Large intestine (tissue), 3 donors: ENCODE results near the gene KCND2. TPM values are rescaled to one million over a fixed set of nuclear protein-coding genes. Genes with fewer than 3 reads are reported as not detected.
A peak's percentile ranks its signal among the peaks of the same experiment; 100 is the strongest.

ENCODE experiments used
- DNase-seq, 2 donors: peaks; one replicate each; pipeline versions ENCODE4 v3.0.0 to v3.0.0-alpha.2; 2013
- H3K27ac ChIP-seq: one replicate; pipeline ENCODE4 v1.5.1; 2013; ENCODE audit warnings: low read length
- H3K27me3 ChIP-seq: 2 replicates; pipeline ENCODE4 v1.6.1; 2013; ENCODE audit warnings: low read length; ENCODE audit not compliant: control insufficient read depth, insufficient read depth
- H3K36me3 ChIP-seq: 2 replicates; pipeline ENCODE4 v1.6.1; 2013; ENCODE audit warnings: low read length; ENCODE audit not compliant: control insufficient read depth, insufficient read depth
- H3K4me1 ChIP-seq: one replicate; pipeline ENCODE4 v1.6.1; 2013; ENCODE audit warnings: low read length; ENCODE audit not compliant: control insufficient read depth, insufficient read depth
- H3K4me3 ChIP-seq: one replicate; pipeline ENCODE4 v1.5.1; 2013; ENCODE audit warnings: low read length
- H3K9me3 ChIP-seq: one replicate; pipeline ENCODE4 v1.6.1; 2013; ENCODE audit warnings: mild to moderate bottlenecking, low read depth, low read length, moderate library complexity; ENCODE audit not compliant: control insufficient read depth
- WGBS: methylation state at CpG from one replicate; pipeline ENCODE4 v1.1.5; 2013; ENCODE audit warnings: low lambda C conversion rate; ENCODE audit not compliant: insufficient coverage; 5-methylcytosine and 5-hydroxymethylcytosine counted together
- polyA plus RNA-seq: library from polyadenylated mRNA; unstranded; fragments of 120-200 nt; gene quantifications from one replicate; pipeline ENCODE4 v1.2.1, GENCODE V29; 2013

Gene KCND2
- polyA plus RNA-seq, 1 donor = 2.5 TPM

- no peak overlapping the region for H3K4me3 ChIP-seq
- no peaks in the 10 kb centered on the region for H3K4me1 ChIP-seq
- no peaks in the 10 kb centered on the region for H3K9me3 ChIP-seq
- no peaks in the 10 kb centered on the region for H3K36me3 ChIP-seq
- WGBS = 100% methylated on average over 1 of the region's 3 CpGs
- no peaks in the 10 kb centered on the region for H3K27me3 ChIP-seq
- DNase-seq = no peak
- H3K27ac ChIP-seq = no peak overlapping the region
These were observed 442.0 kb downstream of the KCND2 start for GRCh38 chr7:120714945-120715344.

- no peaks in the 10 kb centered on the region for H3K27me3 ChIP-seq
- no peak for DNase-seq
These were observed 443.3 kb downstream of the KCND2 start for GRCh38 chr7:120716307-120716706.

GRCh38 chr7:120717166-120717565, 444.2 kb downstream of the KCND2 start:
- Histone ChIP-seq H3K27me3 (no peaks in the 10 kb centered on the region), H3K36me3 (no peaks in the 10 kb centered on the region), H3K4me1 (no peaks in the 10 kb centered on the region), H3K27ac (no peak overlapping the region), H3K9me3 (no peaks in the 10 kb centered on the region), H3K4me3 (no peak overlapping the region)
- WGBS = no CpG with 5 or more reads among the region's 4 CpGs
- DNase-seq = no peak

More at GRCh38 chr7:120716307-120716706, 443.3 kb downstream of the KCND2 start:
- Histone ChIP-seq H3K4me1 (no peaks in the 10 kb centered on the region), H3K4me3 (no peak overlapping the region), H3K27ac (no peak overlapping the region), H3K9me3 (no peaks in the 10 kb centered on the region), H3K36me3 (no peaks in the 10 kb centered on the region)
- no CpG with 5 or more reads among the region's 2 CpGs for WGBS

- WGBS = 83% methylated on average over 1 of the region's 2 CpGs
- Histone ChIP-seq H3K4me3 (no peak overlapping the region), H3K4me1 (no peaks in the 10 kb centered on the region), H3K27ac (no peak overlapping the region), H3K27me3 (no peaks in the 10 kb centered on the region), H3K9me3 (no peaks in the 10 kb centered on the region), H3K36me3 (no peaks in the 10 kb centered on the region)
- DNase-seq = no peak
These were observed 445.4 kb downstream of the KCND2 start for GRCh38 chr7:120718361-120718760.

- no peaks in the 10 kb centered on the region for H3K9me3 ChIP-seq
- no CpG with 5 or more reads among the region's 2 CpGs for WGBS
- peaks cover 5% of the 10 kb centered on the region for H3K4me1 ChIP-seq
- H3K36me3 ChIP-seq = no peaks in the 10 kb centered on the region
- no peak overlapping the region for H3K4me3 ChIP-seq
- DNase-seq = no peak
- H3K27ac ChIP-seq = no peak overlapping the region
- no peaks in the 10 kb centered on the region for H3K27me3 ChIP-seq
These were observed 447.3 kb downstream of the KCND2 start for GRCh38 chr7:120720317-120720716.

GRCh38 chr7:120723465-120724385, 450.8 kb downstream of the KCND2 start:
- Histone ChIP-seq H3K27ac (no peak overlapping the region), H3K36me3 (no peaks in the 10 kb centered on the region), H3K27me3 (no peaks in the 10 kb centered on the region), H3K4me3 (no peak overlapping the region), H3K4me1 (peaks cover 5% of the 10 kb centered on the region), H3K9me3 (no peaks in the 10 kb centered on the region)
- peak; percentile 7 to 60 for DNase-seq
- 100% methylated on average over 1 of the region's 1 CpG for WGBS

- H3K36me3 ChIP-seq = no peaks in the 10 kb centered on the region
- no peak for DNase-seq
- 80% methylated on average over 1 of the region's 2 CpGs for WGBS
- no peak overlapping the region for H3K27ac ChIP-seq
- peaks cover 5% of the 10 kb centered on the region for H3K4me1 ChIP-seq
- no peak overlapping the region for H3K4me3 ChIP-seq
- no peaks in the 10 kb centered on the region for H3K27me3 ChIP-seq
- no peaks in the 10 kb centered on the region for H3K9me3 ChIP-seq
These were observed 451.5 kb downstream of the KCND2 start for GRCh38 chr7:120724448-120724847.

GRCh38 chr7:120724955-120725354, 452.0 kb downstream of the KCND2 start:
- no peak overlapping the region for H3K27ac ChIP-seq
- no peaks in the 10 kb centered on the region for H3K27me3 ChIP-seq
- no peaks in the 10 kb centered on the region for H3K36me3 ChIP-seq
- H3K4me3 ChIP-seq = no peak overlapping the region
- peaks cover 5% of the 10 kb centered on the region for H3K4me1 ChIP-seq
- H3K9me3 ChIP-seq = no peaks in the 10 kb centered on the region
- no peak for DNase-seq
- WGBS = 83% methylated on average over 1 of the region's 2 CpGs

- Histone ChIP-seq H3K4me1 (peaks cover 5% of the 10 kb centered on the region), H3K36me3 (no peaks in the 10 kb centered on the region), H3K27ac (no peak overlapping the region), H3K4me3 (no peak overlapping the region), H3K9me3 (no peaks in the 10 kb centered on the region), H3K27me3 (no peaks in the 10 kb centered on the region)
- no peak for DNase-seq
- 33% methylated on average over 7 of the region's 10 CpGs for WGBS
These were observed 452.5 kb downstream of the KCND2 start for GRCh38 chr7:120725376-120726039.

GRCh38 chr7:120729245-120729644, 456.3 kb downstream of the KCND2 start:
- no peak for DNase-seq
- Histone ChIP-seq H3K36me3 (no peaks in the 10 kb centered on the region), H3K9me3 (no peaks in the 10 kb centered on the region), H3K4me1 (peaks cover 4% of the 10 kb centered on the region), H3K4me3 (no peak overlapping the region), H3K27ac (no peak overlapping the region), H3K27me3 (no peaks in the 10 kb centered on the region)
- 50% methylated on average over 1 of the region's 1 CpG for WGBS
